GM12872 (cell line): ENCODE data around the gene PKNOX1.

Source experiments
- CTCF ChIP-seq: IDR thresholded peaks from 3 replicates; pipeline ENCODE4 v1.5.1; 2011; ENCODE audit warnings: low read depth, mild to moderate bottlenecking, low read length, moderate library complexity; ENCODE audit not compliant: insufficient read depth

The PKNOX1 gene

GRCh38 chr21:42965211-42965560 lies 9.2 kb upstream of the PKNOX1 start:
- no peak for TF ChIP-seq CTCF

GRCh38 chr21:42969193-42969600 lies 5.2 kb upstream of the PKNOX1 start:
- TF ChIP-seq CTCF: no peak

GRCh38 chr21:42970946-42971653 lies 3.3 kb upstream of the PKNOX1 start:
- no peak for TF ChIP-seq CTCF

- no peak for TF ChIP-seq CTCF
Measured at GRCh38 chr21:42971897-42972275, 2.5 kb upstream of the PKNOX1 start.

- TF ChIP-seq CTCF: no peak
Measured at GRCh38 chr21:42973309-42973990, 912 bp upstream of the PKNOX1 start.

GRCh38 chr21:42974832-42975820 lies 764 bp downstream of the PKNOX1 start:
- no peak for TF ChIP-seq CTCF
